A673 (cell line): ENCODE results near the gene THAP3. TPM values are rescaled to one million over a fixed set of nuclear protein-coding genes. Genes with fewer than 3 reads are reported as not detected.

Source experiments
- BruUV-seq: library from RNA; stranded (reverse); fragments of 400-500 nt; replicated peaks from 2 replicates; lab custom pipeline; 2021; lab: Mats Ljungman, UMichigan
- CTCF ChIA-PET: fragments of 300-600 bp; sonication (Branson Sonifier 250); formaldehyde crosslinking; loops from one replicate; lab custom pipeline; 2022; ENCODE audit warnings: antibody characterized with exemption; lab: Charles Lee
- POLR2A ChIA-PET: fragments of 300-600 bp; sonication (Branson Sonifier 250); formaldehyde crosslinking; loops from one replicate; lab custom pipeline; 2022; ENCODE audit warnings: antibody characterized with exemption; ENCODE audit not compliant: low non-redundant PET; lab: Charles Lee
- DNase-seq: peaks from one replicate; pipeline ENCODE4 v3.0.0-alpha.2; 2015; ENCODE audit warnings: low spot score
- H3K27ac ChIP-seq: fragments of 200-600 bp; sonication (generic); 2 replicates; pipeline ENCODE4 v1.5.1; 2016; ENCODE audit warnings: mixed run types, low read depth, mild to moderate bottlenecking, mixed read lengths, antibody characterized with exemption, low read length; ENCODE audit not compliant: poor library complexity, severe bottlenecking
- H3K27me3 ChIP-seq: fragments of 200-600 bp; sonication (generic); replicated peaks from 2 replicates; pipeline ENCODE4 v1.6.1; 2017; ENCODE audit warnings: mixed run types, low read depth, mild to moderate bottlenecking, mixed read lengths, antibody characterized with exemption, low read length; ENCODE audit not compliant: insufficient read depth, poor library complexity
- H3K36me3 ChIP-seq: fragments of 200-600 bp; sonication (generic); 2 replicates; pipeline ENCODE4 v1.6.1; 2016; ENCODE audit warnings: mixed run types, mild to moderate bottlenecking, mixed read lengths, antibody characterized with exemption, low read length; ENCODE audit not compliant: insufficient read depth, poor library complexity, severe bottlenecking
- H3K4me1 ChIP-seq: fragments of 200-600 bp; sonication (generic); 2 replicates; pipeline ENCODE4 v1.6.1; 2017; ENCODE audit warnings: mixed run types, mild to moderate bottlenecking, mixed read lengths, antibody characterized with exemption, low read length; ENCODE audit not compliant: insufficient read depth, poor library complexity, severe bottlenecking
- H3K4me3 ChIP-seq: fragments of 200-600 bp; sonication (generic); 2 replicates; pipeline ENCODE4 v1.5.1; 2016; ENCODE audit warnings: low read depth, mixed run types, mild to moderate bottlenecking, mixed read lengths, low read length; ENCODE audit not compliant: poor library complexity, severe bottlenecking
- H3K9me3 ChIP-seq: fragments of 200-600 bp; sonication (generic); 2 replicates; pipeline ENCODE4 v1.6.1; 2016; ENCODE audit warnings: mixed run types, low read depth, mild to moderate bottlenecking, mixed read lengths, antibody characterized with exemption, low read length; ENCODE audit not compliant: poor library complexity, severe bottlenecking
- EZH2 ChIP-seq: fragments of 200-600 bp; sonication (generic); IDR thresholded peaks from 2 replicates; pipeline ENCODE4 v1.6.1; 2017; ENCODE audit warnings: borderline replicate concordance, low read depth, mild to moderate bottlenecking, mixed read lengths, antibody characterized with exemption, low read length; ENCODE audit not compliant: poor library complexity, severe bottlenecking
- intact Hi-C: fragments of 100-400 bp; cut with micrococcal nuclease; formaldehyde crosslinking; loops from one replicate; pipeline ENCODE4 v1.10.0; 2022; ENCODE audit not compliant: unreplicated experiment
- total RNA-seq: library from RNA; stranded (reverse); gene quantifications from 2 replicates; pipeline ENCODE4 v1.2.3, GENCODE V29; 2021
- TF ChIP-seq, protein P1 (sequence below): fragments of 300-800, 200-600 bp; sonication (generic); conservative IDR thresholded peaks from 2 replicates; pipeline ENCODE4 v1.5.1; 2017; ENCODE audit warnings: low read depth, mild to moderate bottlenecking, antibody characterized with exemption, low read length, moderate library complexity, mixed read lengths

THAP3 gene
- total RNA-seq, 1 experiment from 2014 or later = 23.6 TPM

- H3K27me3 ChIP-seq = no peaks in the 10 kb centered on the region
- H3K4me3 ChIP-seq = no peak overlapping the region
- no TSS peak for BruUV-seq
- DNase-seq = no peak
- POLR2A ChIA-PET = no interaction called here
- TF ChIP-seq, protein P1, sequence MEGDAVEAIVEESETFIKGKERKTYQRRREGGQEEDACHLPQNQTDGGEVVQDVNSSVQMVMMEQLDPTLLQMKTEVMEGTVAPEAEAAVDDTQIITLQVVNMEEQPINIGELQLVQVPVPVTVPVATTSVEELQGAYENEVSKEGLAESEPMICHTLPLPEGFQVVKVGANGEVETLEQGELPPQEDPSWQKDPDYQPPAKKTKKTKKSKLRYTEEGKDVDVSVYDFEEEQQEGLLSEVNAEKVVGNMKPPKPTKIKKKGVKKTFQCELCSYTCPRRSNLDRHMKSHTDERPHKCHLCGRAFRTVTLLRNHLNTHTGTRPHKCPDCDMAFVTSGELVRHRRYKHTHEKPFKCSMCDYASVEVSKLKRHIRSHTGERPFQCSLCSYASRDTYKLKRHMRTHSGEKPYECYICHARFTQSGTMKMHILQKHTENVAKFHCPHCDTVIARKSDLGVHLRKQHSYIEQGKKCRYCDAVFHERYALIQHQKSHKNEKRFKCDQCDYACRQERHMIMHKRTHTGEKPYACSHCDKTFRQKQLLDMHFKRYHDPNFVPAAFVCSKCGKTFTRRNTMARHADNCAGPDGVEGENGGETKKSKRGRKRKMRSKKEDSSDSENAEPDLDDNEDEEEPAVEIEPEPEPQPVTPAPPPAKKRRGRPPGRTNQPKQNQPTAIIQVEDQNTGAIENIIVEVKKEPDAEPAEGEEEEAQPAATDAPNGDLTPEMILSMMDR = no peak
- no peak for TF ChIP-seq EZH2
- H3K4me1 ChIP-seq = no peaks in the 10 kb centered on the region
- H3K27ac ChIP-seq = no peak overlapping the region
- no peaks in the 10 kb centered on the region for H3K9me3 ChIP-seq
- H3K36me3 ChIP-seq = peaks cover 61% of the 10 kb centered on the region
- CTCF ChIA-PET = no interaction called here
- intact Hi-C loops = no loop called here
Measured at GRCh38 chr1:6630027-6630426, 5.4 kb downstream of the THAP3 start.

GRCh38 chr1:6631058-6631457, 6.4 kb downstream of the THAP3 start:
- Histone ChIP-seq H3K27ac (no peak overlapping the region), H3K9me3 (no peaks in the 10 kb centered on the region), H3K36me3 (peaks cover 71% of the 10 kb centered on the region), H3K4me1 (no peaks in the 10 kb centered on the region), H3K4me3 (no peak overlapping the region), H3K27me3 (no peaks in the 10 kb centered on the region)
- intact Hi-C loops = no loop called here
- TF ChIP-seq EZH2 = no peak
- TF ChIP-seq, protein P1 = no peak
- no TSS peak for BruUV-seq
- ChIA-PET POLR2A (no interaction called here), CTCF (no interaction called here)
- DNase-seq = no peak

- no TSS peak for BruUV-seq
- intact Hi-C loops = no loop called here
- no peaks in the 10 kb centered on the region for H3K4me1 ChIP-seq
- no peak overlapping the region for H3K27ac ChIP-seq
- no peaks in the 10 kb centered on the region for H3K27me3 ChIP-seq
- TF ChIP-seq EZH2 = no peak
- TF ChIP-seq, protein P1 = no peak
- ChIA-PET CTCF (no interaction called here), POLR2A (interaction anchor here (0.7 kb wide), 1 partner anchor 126 kb away, joined by 7 read pairs; no protein-coding TSS in a partner anchor)
- no peak overlapping the region for H3K4me3 ChIP-seq
- H3K36me3 ChIP-seq = peaks cover 87% of the 10 kb centered on the region
- no peaks in the 10 kb centered on the region for H3K9me3 ChIP-seq
- no peak for DNase-seq
Measured at GRCh38 chr1:6632588-6633514, 8.2 kb downstream of the THAP3 start.
